Lower lobe of right lung (tissue), 2 donors: ENCODE data around the gene PSMD8. TPM values are rescaled to one million over a fixed set of nuclear protein-coding genes. Genes with fewer than 3 reads are reported as not detected.
"Not testable (repeated sequence)": the region's sequence is repeated elsewhere in the genome, so short reads cannot be mapped to it uniquely, and the experiment has no call there.

Experiments used
- ATAC-seq, 2 donors: fragments of 200-7000 bp; cut with Tn5 transposase; one replicate each; pipeline ENCODE4 v1.9.1; 2020 to 2022; ENCODE audit warnings: mild to moderate bottlenecking in 2 of 2, moderate library complexity in 2 of 2
- DNase-seq: peaks from one replicate; pipeline ENCODE4 v3.0.0-alpha.2; 2020
- H3K27ac ChIP-seq: fragments of 200-600 bp; one replicate; pipeline ENCODE4 v1.8.0; 2022
- H3K27me3 ChIP-seq: fragments of 200-600 bp; one replicate; pipeline ENCODE4 v1.8.0; 2022; ENCODE audit warnings: low read depth
- H3K36me3 ChIP-seq: fragments of 200-600 bp; one replicate; pipeline ENCODE4 v1.8.0; 2022; ENCODE audit warnings: mild to moderate bottlenecking
- H3K4me1 ChIP-seq: fragments of 200-600 bp; one replicate; pipeline ENCODE4 v1.8.0; 2022
- H3K4me3 ChIP-seq: fragments of 200-600 bp; one replicate; pipeline ENCODE4 v1.8.0; 2022; ENCODE audit warnings: mild to moderate bottlenecking
- H3K9me3 ChIP-seq: fragments of 200-600 bp; one replicate; pipeline ENCODE4 v1.8.0; 2022
- intact Hi-C: fragments of 100-400 bp; cut with DNase I; formaldehyde crosslinking; loops from one replicate; pipeline ENCODE4 v1.11.0; 2022
- total RNA-seq: library from RNA; stranded (reverse); fragmentation: NEBNext Ultra II Directional; extraction: Animal tissue kit (Norgen Biotek cat#: 25700); gene quantifications from one replicate; pipeline ENCODE4 v1.2.1, GENCODE V29; 2021
- TF ChIP-seq, protein P1 (sequence below): fragments of 200-600 bp; IDR thresholded peaks from one replicate; pipeline ENCODE4 v1.8.0; 2022; ENCODE audit warnings: antibody characterized with exemption, mild to moderate bottlenecking
- donor health status: DM: no; HTN: yes; CAD: no; lungs with severe emphysema.

PSMD8 gene
- total RNA-seq, 1 donor from 2014 or later = 113 TPM

DNA sequence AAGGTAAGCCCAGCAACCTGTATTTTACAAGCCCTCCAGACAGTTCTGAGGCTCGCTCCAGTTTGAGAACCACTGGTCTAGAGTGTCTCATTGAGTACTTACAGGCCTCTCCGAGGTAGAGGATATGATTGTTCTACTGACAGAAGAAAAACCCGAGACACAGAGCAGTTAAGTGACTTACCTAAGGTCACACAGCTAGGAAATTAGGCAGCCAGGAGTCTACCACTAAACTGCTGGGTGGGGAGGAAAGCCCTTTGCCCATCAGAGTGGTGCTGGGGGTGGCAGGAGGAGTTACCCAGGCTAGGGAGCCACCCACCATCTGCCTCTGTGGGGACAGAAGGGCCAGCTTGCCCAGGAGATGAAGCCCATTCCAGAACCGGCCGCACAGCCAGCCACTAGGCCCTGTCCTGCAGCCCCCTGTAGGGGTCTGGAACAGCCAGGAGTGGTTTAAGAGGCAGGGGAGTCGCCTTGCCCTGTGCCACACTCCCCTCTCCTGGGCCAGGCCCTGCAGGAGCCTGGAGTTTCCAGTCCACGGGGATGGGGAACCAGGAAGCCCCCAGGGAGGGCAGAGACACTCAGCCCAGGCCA is 50.9 kb downstream of the PSMD8 start:
- no peak for DNase-seq
- Histone ChIP-seq H3K36me3 (no peaks in the 10 kb centered on the region), H3K4me3 (peak overlapping the region; percentile 52), H3K9me3 (no peaks in the 10 kb centered on the region), H3K27me3 (peaks cover 5% of the 10 kb centered on the region), H3K4me1 (no peaks in the 10 kb centered on the region), H3K27ac (peak overlapping the region; percentile 66)
- TF ChIP-seq, protein P1, sequence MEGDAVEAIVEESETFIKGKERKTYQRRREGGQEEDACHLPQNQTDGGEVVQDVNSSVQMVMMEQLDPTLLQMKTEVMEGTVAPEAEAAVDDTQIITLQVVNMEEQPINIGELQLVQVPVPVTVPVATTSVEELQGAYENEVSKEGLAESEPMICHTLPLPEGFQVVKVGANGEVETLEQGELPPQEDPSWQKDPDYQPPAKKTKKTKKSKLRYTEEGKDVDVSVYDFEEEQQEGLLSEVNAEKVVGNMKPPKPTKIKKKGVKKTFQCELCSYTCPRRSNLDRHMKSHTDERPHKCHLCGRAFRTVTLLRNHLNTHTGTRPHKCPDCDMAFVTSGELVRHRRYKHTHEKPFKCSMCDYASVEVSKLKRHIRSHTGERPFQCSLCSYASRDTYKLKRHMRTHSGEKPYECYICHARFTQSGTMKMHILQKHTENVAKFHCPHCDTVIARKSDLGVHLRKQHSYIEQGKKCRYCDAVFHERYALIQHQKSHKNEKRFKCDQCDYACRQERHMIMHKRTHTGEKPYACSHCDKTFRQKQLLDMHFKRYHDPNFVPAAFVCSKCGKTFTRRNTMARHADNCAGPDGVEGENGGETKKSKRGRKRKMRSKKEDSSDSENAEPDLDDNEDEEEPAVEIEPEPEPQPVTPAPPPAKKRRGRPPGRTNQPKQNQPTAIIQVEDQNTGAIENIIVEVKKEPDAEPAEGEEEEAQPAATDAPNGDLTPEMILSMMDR = no peak
- intact Hi-C loops = no loop called here
- peak in 1 of 2 donors; percentile 29 for ATAC-seq

DNA sequence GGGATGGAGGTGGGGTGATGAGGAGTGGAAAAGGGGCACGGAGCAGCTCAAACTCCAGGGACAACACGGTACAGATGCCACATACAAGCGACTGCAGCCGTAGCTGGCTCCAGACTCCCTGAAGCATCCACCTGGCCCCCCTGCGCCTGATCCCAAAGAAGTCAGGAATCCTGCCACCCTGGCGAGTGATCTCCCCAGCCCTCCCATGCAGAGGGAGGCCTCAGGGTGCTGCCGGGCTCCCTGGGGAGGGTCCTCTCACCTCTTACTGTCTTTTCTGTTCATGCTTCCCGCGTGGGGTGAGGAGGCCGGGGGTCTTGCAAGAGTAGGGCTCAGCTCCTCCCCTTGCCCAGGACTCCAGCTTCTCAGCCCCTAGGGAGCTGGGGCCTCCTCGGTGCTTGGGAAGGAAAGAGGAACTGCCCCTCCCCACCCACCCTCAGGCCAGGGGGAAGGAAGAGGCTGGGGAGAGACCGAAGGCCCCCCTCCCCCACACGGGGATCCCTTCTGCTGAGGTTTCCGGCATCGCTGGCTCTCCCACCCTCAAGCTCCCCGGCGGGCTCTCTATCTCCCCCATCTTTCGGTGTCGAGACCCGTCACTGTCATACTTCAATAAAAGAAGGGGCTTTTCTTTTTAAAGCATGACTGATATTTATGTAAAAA is 51.6 kb downstream of the PSMD8 start, which contains the start of gene RASGRP4:
Gene RASGRP4 (minus strand): TSS at position 410 of the 657 bp plus-strand sequence. CDS start 128 bp downstream, at position 282.
- H3K4me3 ChIP-seq = peak within 1 kb of the TSS; percentile 52
- TF ChIP-seq, protein P1 = no peak
- H3K4me1 ChIP-seq = no peaks in the 10 kb centered on the region
- intact Hi-C loops = no loop called here
- peak; percentile 57 to 77 for ATAC-seq
- H3K27ac ChIP-seq = peak within 1 kb of the TSS; percentile 66
- no peaks in the 10 kb centered on the region for H3K9me3 ChIP-seq
- no peaks in the 10 kb centered on the region for H3K36me3 ChIP-seq
- peaks cover 6% of the 10 kb centered on the region for H3K27me3 ChIP-seq
- peak; percentile 69 for DNase-seq

DNA sequence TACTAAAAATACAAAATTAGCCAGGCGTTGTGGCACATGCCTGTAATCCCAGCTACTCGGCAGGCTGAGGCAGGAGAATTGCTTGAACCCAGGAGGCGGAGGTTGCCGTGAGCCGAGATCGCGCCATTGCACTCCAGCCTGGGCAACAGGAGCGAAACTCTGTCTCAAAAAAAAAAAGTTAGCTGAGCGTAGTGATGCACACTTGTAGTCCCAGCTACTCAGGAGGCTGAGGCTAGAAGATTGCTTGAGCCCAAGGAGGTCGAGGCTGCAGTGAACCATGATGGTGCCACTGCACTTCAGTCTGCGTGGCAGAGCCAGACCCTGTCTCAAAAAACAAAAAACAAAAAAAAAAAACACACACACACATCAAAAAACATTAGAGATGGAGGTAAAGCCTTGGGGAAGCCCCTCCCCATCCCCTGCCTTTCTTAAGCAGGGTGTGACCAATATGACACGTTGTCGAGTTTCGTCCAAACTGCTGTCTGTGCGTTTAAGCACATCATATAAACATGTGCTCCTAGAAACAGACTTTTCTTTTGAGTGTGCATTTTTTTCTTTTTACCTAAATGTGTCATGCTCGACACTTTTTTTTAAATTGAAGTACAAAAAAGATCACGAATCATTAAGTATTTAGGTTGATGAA is 52.8 kb downstream of the PSMD8 start:
- H3K27me3 ChIP-seq = peaks cover 10% of the 10 kb centered on the region
- H3K27ac ChIP-seq, ATAC-seq, H3K4me3 ChIP-seq, DNase-seq, intact Hi-C loops, H3K4me1 ChIP-seq, H3K36me3 ChIP-seq, H3K9me3 ChIP-seq: not testable (repeated sequence)

DNA sequence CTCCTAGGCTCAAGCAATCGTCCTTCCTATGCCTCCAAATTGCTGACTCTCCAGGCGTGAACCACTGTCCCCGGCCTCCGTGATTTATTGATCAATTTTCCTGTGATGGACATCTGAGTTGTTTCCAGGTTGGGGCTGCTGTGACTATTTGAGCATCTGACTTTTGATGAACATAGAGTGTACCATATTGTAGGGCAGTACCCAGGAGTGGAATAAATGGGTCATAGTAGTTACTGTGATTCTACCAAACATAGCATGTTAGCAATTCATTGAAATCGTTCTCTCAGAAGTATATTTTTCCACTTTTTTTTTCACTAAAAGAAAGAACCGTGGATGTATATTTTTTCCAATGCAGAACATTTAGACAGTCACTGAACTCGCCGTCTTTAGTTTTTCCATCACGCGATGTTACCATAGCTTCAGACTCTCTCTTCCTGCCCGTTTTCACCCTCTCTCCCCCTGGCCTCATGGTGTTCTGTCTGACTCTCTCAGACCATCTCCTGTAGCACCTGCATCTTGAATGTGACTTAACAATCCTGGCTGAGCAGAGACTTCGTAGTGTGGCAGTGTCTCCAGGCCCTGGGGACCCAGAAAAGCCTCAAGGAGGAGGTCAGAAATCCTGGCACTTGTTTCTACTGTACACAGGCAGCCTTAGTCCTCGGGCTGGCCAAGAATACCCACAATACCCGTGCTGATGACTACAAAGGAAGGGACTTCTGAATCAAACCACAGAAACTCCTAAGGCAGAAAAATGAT is 54.9 kb downstream of the PSMD8 start:
- no peaks in the 10 kb centered on the region for H3K36me3 ChIP-seq
- intact Hi-C loops = no loop called here
- peaks cover 20% of the 10 kb centered on the region for H3K27me3 ChIP-seq
- TF ChIP-seq, protein P1 = no peak
- H3K4me3 ChIP-seq = no peak overlapping the region
- no peak for ATAC-seq
- H3K9me3 ChIP-seq = no peaks in the 10 kb centered on the region
- H3K4me1 ChIP-seq = no peaks in the 10 kb centered on the region
- no peak overlapping the region for H3K27ac ChIP-seq
- DNase-seq = no peak

DNA sequence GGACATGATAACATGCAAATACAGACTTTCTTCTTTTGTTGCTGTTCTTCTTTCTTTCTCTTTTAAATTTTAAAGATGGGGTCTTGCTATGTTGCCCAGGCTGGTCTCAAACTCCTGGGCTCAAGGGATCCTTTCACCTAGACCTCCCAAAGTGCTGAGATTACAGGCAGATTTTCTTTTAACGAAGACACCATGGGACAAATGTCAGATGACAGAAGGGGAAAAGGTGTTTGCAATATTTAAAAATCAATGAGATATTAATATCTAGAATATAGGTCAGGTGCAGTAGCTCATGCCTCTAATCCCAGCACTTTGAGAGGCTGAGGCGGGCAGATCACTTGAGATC is 55.4 kb downstream of the PSMD8 start:
- Histone ChIP-seq H3K4me1 (no peaks in the 10 kb centered on the region), H3K27ac (no peak overlapping the region), H3K27me3 (peaks cover 24% of the 10 kb centered on the region), H3K9me3 (no peaks in the 10 kb centered on the region), H3K36me3 (no peaks in the 10 kb centered on the region), H3K4me3 (no peak overlapping the region)
- no peak for DNase-seq
- intact Hi-C loops = no loop called here
- TF ChIP-seq, protein P1 = no peak
- ATAC-seq = no peak
